Ureter (tissue), 1 donor: ENCODE data around the gene BMX. TPM values are rescaled to one million over a fixed set of nuclear protein-coding genes. Genes with fewer than 3 reads are reported as not detected.
A peak's percentile ranks its signal among the peaks of the same experiment; 100 is the strongest.

Experiments
- DNase-seq: peaks from one replicate; pipeline ENCODE4 v3.0.0-alpha.2; 2020; ENCODE audit warnings: low spot score
- total RNA-seq: library from RNA; stranded (reverse); gene quantifications from one replicate; pipeline ENCODE4 v1.2.4, GENCODE V29; 2023
- donor health status: DM: yes; HTN: yes; CAD: no.

BMX gene
- 1.4 TPM for total RNA-seq

DNA sequence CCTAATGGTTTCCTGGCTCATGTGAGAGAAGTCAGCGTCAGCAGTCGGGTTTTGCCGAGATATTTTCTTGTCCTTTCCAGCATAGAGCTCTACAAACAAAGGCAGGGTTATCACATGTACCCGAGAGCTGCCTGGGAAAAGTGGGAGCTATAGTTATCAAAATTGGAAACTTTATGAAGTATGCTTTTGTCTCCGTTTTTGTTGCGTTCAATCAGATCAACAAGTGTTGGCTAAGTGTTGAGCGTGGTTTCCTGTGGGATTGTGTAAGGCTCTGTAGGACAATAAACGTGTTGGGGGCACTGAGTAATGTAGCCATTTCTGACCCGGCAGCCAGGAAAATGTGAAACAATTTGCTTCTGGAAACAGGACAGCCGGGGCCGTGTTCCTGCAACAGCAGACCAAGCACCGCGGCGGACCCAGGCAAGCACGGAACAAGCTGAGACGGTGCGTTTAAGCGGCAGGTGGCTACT, at the start of gene BMX:
Gene BMX, plus strand, starts transcription at position 311 of the 470 bp plus-strand sequence. CDS start 7,547 bp downstream, outside the sequence.
- DNase-seq: no peak

DNA sequence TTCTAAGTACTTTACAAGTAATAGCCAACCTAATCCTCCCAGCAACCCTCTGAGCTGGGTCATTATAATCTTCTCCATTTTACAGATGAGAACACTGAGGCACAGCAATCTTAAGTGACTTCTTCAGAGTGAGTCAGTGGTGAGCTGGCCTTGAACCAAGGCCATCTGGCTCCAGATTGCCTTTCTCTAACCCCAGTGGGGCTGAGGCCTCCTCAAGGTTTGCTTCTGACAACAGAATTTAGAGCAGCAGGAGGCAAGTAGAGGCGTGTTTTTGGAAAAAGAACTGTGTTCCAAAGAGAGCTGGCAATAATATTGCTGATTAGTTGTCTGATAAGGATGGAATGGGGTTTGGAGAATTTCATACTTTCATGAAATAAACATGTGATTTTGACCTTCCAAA, 48.7 kb upstream of the BMX start:
- DNase-seq: peak; percentile 50

DNA sequence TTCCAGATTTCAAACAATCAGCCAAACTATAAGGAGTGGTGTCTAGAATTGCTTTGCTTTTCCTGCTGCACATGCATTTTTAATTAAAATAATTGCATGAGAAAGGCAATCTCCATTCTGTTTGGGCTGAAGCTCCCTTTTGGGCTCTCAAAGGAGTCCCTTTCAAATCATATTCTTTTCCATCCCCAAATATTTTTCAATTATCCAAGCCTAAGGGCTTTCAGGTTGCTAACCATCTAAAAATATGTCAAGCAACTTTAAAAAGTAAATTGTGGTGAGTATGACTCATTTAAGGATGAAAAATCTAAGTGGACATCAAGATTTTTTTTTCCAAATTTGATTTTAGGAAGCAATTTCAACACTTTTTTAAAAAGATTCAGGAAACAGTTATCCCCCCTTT, 35.9 kb upstream of the BMX start:
- no peak for DNase-seq

DNA sequence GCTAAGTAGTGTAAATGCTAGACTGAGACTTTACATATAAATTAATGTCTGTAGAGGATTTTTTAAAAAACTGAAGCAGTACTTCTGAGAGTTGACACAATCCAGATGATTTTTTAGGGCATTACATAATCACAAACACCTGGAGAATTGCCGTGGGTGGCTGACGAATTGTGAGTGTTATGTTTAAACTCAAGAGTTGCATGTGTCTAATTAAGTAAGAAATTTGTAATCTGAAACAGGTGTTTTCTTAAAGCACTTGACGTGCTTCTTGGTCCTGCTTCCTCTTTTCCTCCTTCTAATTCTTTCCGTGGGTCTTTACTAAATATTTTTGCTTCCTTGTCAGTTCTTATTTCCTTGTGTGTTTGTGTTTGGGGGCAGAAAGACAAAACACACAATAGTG, 35.3 kb upstream of the BMX start:
- DNase-seq: no peak

DNA sequence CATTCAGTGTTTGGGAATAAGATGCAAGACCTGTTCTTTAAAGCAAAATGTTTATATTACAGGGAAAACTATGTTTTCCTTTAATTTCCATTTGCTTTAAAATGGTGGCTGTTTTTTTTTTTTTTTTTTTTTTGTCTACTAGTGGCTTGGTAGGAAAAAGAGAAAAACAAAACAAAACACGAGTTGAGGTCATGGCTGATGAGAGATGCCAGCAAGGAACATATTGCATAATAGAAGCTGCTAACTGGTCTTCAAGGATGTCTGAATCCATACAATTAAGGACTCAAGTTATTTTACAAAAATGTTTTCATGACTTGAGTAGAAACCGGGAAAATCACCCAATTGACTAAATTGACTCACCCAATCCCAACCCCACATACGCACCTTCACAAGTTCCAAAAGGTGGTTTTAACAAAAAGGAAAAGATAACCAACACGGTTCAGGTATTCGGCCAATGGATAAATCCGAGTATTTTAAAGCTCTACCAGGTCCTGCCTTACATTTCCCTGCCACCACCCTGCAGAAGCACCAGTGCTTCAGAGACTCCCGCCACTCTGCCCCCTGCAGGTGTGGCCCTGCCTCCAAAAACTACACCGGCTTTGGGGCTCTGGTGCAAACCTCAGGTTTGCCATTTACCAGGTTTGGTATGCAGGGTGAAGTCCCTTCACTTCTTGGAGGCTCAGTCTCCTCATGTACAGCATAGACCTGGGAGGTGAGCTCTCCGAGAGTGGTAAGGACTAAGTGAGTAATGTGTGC, 34.5 kb upstream of the BMX start:
- DNase-seq: no peak

DNA sequence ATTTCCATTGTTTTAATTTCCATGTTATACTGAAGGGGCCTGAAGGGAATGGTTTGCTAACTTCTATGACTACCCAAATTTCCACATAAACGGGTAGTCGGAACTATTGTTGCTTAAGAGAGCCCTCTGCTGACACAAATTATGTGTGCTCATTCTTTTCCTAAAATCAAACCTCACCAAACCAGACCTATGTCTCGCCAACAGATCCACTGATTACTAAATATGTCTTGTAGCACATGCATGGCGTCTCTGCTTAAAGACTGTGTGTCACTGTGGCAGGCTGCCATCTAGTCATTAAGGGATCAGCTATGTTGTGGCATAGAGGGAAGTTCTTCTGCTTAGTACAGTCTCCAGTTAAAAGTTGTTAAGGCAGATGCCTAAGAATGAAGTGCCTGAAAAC, 32.6 kb upstream of the BMX start:
- peak; percentile 55 for DNase-seq

DNA sequence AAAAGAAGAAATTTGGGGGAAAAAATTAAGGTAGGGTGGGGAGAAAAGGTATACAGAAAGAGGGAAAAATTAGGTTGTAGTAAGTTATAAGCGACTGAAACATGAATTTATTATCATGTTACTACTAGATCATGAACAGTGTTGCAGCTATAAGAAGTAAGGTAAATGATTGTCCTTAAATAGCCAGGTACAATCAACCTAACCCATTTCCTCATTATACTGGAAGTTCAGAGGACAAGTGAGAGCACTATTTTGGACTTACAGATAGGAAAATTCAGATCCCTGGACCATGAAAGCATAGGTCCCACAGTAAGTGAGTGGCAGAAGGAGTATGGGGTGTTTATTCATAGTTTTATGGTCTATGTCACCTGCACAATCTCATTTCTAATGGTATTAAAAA, 31.0 kb upstream of the BMX start:
- no peak for DNase-seq

DNA sequence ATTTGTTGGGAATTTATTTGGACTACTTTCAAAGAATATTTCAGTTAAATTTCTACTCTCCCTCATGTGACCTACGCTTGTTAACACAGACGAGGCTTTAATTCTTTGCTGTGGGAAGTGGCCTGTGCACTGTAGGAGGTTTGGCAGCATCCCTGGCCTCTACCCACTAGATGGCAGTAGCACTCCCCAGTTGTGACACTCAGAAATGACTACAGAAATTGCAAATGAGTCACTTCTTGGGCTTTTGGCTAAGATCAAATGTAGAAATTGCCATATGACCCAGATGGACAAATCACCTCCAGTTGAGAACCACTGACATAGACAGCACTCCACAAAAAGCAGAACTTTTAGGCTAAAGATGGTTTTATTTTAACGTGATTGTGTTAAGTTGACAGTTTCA, 29.6 kb upstream of the BMX start:
- peak; percentile 67 for DNase-seq

DNA sequence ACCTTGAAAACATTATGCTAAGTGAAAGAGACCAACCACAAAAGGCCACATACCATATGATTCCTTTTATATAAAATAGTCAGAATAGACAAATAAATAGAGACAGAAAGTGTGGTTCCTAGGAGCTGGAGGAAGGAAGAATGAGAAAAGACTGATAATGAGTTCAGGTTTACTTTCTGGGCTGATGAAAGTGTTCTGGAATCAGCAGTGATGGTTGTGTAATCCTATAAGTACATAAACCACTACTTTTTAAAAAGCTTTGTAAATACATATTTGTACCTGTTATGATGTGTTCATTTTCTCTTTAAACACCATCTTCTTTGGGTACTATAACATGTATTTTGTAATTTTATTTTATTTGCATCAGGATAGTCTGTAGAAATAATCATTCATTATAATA, 28.1 kb upstream of the BMX start:
- DNase-seq: no peak

DNA sequence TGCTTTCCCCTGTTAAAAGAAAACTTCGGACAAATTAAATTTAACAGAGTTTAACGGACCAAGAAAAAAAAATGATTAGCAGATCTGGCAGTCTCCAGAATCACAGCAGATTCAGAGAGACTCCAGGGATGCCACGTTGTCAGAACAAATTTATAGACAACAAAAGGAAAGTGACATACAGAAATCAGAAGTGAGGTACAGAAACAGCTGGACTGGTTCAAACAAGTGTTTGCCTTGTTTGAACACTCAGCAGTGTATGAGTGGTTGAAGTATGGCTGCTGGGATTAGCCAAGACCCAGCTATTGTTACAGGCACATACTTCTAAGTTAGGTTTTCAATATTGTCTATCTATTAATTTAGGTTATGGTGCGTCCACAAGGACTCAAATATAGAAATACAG, 26.6 kb upstream of the BMX start:
- no peak for DNase-seq

DNA sequence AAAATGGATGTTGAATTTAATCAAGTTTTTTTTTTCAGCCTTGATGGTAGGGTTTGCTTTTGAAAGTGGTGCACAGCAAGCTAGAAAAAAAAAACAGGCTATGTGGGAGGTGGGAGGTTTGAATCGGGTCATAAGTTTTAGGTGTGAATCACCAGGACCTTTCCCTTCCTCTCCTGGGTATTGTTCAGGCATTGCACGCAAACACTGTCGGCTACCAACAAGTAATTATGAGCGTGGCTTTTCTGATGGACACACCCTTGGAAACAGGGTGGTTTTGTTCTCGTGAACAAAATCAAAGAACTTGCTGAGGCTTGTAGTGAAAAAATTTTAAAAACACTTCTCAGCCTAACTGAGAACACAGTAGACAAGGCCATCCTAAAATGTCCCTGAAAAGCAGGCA, 25.6 kb upstream of the BMX start:
- no peak for DNase-seq

DNA sequence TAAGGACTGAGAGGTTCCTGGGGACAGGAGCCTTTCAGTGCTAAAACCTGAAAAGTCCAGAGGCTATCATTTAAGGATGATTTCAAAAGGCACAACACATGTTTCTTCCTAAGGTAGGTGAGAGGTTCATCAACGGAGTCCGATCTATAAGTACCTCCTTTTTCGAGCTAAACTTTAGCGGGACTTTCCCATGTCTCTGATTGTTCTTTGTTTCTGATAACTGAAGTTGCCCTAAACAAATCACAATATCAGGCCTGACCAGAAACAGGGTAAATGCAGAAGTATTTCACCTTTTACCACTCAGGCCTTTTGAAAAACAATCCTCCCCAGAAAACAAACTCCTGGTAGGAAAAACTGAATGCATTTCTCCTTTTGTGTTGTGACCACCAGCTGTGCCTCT, 25.1 kb upstream of the BMX start:
- no peak for DNase-seq

DNA sequence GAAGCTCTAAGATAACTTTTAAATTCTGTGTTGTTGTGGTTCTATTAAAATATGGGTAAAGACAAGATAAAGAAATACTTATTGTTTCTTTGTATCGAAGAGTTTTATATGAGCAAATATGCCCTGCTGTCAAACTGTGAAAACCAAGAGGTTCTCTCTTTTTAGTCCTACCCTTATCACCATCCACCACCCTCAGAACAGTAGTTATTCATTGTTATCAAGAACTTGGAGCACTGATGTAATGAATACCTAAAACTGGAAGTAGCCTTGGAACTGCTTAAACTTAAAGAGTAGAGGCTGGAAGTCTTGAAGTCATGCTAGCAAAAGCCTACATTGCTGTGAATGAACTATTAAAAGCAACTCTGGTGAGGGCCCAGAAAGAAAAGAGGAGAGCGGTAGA, 16.7 kb upstream of the BMX start:
- DNase-seq: no peak

DNA sequence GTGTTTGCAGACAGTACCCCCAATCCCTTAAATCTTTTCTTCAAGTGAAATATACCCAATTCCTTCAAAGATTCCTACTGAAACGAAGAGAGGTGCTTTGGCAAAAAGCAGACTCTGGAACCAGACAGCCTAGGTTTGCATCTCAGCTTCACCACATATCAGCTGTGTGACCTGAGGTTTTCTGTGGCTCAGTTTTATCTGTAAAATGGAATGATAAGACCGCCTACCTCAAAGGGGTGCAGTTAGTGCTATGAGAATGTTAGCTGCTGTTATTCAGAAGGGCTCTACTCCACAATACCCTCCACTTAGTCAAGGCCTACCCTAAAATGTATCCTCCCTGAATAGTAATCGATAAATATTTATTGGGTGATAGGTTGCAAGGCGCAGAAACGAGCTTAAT, 8.1 kb upstream of the BMX start:
- no peak for DNase-seq

DNA sequence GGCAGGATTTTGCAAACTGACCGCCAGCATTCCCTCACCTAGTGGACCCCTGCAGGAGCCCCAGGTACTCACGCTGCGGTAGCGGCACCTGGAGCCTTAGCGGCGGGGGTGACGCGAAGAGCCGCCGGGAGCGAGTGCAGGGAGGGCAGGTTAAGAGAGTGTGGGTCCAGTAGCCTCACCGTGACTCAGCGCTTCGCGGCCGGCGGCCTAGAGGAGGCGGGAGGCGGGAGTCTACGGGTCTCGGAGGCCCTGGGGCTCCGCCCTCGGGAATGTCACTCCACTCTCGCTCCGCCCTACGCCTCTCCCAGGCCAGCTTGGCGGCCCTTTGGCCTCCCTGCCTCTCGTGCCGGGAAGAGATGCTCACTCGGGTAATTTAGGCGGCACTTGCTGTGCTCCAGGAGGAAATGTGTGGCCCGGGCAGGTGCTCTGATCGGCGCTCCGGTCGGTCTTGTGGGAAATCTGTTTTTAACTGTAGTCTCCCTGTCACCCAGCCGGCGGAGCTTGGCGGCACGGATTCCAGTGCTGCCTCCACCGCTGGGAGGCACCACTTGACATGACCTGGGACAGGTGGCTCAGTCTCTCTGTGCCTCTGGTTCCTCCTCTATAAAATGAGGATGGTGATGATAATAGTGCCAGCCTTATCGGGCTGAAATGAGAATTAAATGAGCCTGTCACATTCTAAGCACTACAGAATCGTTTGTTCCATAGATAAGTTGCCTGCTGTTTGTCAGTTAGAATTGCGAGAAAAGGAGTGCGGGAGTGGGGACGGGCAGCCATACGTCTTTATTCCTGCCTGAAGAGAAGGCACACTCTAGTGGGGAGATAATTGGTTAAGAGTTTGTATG, 7.3 kb upstream of the BMX start, which contains the start of gene PIR:
Gene PIR, minus strand, starts transcription at position 216 of the 845 bp plus-strand sequence. CDS start 2,076 bp downstream, outside the sequence.
- peak; percentile 88 for DNase-seq

DNA sequence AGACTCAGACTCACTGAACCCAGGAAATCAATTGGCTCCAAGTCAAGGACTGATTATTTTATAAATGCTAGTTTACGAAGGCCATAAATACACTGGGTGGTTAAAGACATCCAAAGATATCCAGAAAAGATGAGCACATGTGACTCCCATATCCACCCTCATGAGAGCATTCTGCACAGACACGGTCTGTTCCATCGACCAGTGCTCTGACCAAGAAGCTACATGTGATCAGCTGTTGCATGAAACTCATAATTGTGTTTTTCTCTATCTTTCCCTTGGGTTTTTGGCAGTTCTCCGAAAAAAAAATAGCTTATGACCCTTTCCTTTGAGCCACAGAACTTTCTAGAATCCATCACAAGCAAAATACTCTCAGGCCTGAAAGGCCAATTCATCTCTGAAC, 4.8 kb upstream of the BMX start:
- DNase-seq: no peak

DNA sequence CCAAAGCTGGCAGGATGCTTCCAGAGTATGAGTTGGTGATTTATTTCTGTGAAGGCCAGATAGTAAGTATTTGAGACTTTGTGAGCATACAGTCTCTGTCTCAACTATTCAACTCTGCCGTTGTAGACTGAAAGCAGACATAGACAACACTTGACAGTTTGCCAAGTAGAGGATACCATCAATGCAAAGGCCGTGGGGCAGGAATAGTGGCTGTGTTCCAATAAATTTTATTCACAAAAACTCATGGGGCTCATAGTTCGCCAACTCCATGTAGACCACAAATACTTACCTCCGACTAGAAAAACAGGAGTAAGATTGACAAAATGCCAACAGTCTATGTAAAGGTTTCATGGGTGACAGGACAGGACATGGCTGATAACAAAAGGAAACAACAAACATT, 3.8 kb upstream of the BMX start:
- DNase-seq: no peak

DNA sequence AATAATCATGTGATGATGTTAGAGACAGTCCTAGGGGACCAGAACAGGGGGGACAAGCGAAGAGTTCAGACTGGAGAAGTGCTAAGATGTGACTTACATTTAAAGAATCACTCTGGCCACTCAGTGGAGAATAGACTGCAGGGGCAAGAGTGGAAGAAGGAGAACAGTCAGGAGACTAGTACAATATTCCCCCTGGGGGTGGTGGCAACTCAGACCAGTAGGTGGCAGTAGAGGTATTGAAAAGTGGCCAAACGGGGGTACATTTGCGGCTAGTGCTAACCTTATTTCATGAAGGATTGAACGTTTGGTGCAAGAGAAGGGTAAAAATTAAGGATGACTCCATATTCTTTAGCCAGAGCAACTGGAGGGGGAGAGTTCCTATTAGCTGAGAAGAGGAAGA, 2.7 kb upstream of the BMX start:
- DNase-seq: peak; percentile 56

DNA sequence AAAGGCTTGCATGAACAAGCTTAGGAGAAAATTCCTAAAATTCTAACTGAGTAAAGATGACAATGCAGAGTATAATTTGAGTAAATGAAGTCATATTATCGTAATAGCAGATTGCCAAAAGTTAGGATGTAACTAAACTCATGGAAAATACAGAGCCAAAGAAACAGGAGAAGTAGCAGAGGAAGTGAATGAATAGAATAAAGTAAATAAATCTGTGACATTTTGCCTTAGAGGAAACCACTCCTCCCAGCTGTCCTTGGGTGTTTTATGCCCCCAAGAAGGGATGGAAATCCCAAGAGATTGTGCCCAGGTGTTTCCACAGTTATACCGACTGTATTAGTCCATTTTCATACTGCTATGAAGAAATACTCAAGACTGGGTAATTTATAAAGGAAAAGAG, 1.9 kb upstream of the BMX start:
- no peak for DNase-seq

DNA sequence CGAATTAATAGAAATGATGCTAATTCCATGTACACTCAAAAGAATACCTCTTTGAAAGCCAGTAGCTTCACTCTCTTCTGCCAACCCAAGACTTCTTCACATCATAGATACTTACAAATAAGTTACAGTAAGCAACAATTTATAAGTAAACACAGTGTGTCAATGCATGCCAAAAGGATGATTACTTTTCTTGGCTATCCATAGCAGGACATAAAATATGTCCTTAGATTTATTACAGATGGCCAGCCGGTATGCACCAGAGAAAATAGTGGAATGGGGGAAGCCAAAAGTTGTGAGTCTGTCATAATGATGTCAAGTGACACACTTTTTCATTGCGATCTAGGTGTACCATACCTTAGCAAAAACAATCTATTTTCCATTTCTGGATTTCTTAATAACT, 631 bp upstream of the BMX start:
- DNase-seq: no peak

DNA sequence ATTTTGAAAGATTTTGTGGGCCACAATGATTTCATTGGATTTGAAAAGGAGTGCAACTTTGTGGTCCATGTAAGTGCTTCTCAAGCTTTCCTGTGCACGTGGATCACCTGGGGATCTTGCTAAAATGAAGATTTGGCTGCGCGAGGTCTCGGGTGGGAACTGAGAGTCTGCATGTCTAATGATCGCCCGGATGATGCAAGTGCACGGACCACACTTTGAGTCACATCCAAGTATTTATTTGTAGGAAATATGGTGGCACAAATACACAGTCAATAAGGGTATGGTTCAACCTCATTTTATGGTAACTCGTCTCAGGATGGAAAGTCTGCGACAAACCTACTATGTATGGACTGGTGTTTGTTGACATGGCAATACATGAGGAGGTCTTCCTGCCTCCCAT, 899 bp downstream of the BMX start:
- no peak for DNase-seq

DNA sequence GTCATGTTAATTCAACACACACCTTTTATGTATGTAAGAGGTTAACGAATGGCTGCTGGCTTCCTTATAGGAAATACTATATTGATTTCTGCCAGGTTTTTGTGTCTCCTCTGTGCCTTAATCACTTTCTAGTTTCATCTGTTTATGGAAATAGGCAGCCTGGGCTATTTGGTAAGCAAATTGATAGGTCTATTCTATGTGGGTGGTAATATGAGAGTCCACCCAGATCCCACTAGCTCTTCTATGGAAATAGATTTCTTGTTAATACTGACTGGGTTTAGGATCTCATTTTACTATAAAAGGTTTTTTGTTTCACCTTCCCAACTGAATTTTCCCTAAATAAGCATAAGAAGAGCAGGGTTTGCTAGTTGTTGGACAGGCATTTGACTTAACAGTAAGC, 4.1 kb downstream of the BMX start:
- DNase-seq: no peak

DNA sequence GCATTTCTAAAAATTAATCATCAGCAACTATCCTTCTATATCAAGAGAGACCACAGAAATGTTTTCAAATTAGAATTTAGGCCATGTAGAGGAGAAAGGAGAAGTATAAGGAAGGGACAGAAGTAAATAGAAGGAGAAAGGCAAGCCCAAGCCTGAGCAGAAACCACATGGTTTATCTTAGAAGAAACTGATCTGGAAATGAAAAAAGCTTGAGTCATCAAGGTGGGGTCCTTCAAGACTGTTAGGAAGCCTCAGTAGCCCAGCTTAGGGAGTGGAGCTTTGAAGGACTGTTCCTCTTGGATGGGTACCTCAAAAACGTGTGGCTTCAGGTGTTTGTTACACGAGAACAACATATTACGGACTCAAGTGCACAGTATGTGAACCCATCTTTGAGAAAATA, 4.5 kb downstream of the BMX start:
- DNase-seq: no peak
